GM12892 (cell line): ENCODE results near the gene USP13.

Experiments used
- POLR2A ChIP-seq: IDR thresholded peaks from 2 replicates; pipeline ENCODE4 v1.6.1; 2011; ENCODE audit warnings: low read depth, low read length, control low read depth
- POLR2AphosphoS5 ChIP-seq: IDR thresholded peaks from 2 replicates; pipeline ENCODE4 v1.6.1; 2011; ENCODE audit warnings: low read depth, low read length, control low read depth
- TAF1 ChIP-seq: IDR thresholded peaks from 2 replicates; pipeline ENCODE4 v1.6.1; 2011; ENCODE audit warnings: low read depth, mild to moderate bottlenecking, control low read depth, low read length, borderline replicate concordance

DNA sequence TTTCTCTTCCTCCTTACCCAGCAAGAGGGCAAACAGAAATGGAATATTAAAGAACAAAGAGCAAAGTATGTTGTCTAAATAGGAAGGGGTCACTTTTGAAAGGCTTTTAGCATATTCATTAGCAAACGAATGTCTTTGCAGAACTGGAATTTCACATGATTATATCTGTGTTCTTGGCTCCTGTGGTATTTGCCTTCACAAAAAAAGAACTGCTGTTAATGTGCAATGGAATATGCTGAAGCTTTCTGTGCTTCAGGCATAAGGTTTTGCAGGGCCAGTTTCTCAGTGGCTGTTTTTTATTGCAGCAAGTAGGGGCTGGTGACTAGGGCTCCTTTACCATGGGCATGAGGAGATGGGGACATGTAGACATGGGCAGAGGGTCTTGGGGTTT, 173.4 kb downstream of the USP13 start:
- TF ChIP-seq POLR2A, result no peak
- TF ChIP-seq POLR2AphosphoS5, result no peak
- TF ChIP-seq TAF1, result no peak
